H1 (cell line): ENCODE results near the gene POLR3GL. TPM values are rescaled to one million over a fixed set of nuclear protein-coding genes. Genes with fewer than 3 reads are reported as not detected.

Experiments
- CTCF ChIA-PET: fragments of 300-600 bp; sonication (Branson Sonifier 250); formaldehyde crosslinking; loops from one replicate; lab custom pipeline; 2021; ENCODE audit not compliant: partially characterized antibody; lab: Charles Lee
- POLR2A ChIA-PET: fragments of 300-600 bp; sonication (Branson Sonifier 250); formaldehyde crosslinking; loops from one replicate; lab custom pipeline; 2021; ENCODE audit warnings: inconsistent platforms; ENCODE audit not compliant: partially characterized antibody; lab: Charles Lee
- DNase-seq, 2 experiments: peaks; one replicate each; pipeline versions ENCODE4 v3.0.0 to v3.0.0-alpha.2; 2010 to 2022; ENCODE audit warnings: low spot score in 2 of 2, low read depth in 1 of 2, mixed read lengths in 1 of 2
- FAIRE-seq: peaks from 2 replicates; lab custom pipeline; 2011; peaks lifted over from hg19 to GRCh38; lab: Jason Lieb, UNC
- H2AFZ ChIP-seq: 2 replicates; pipeline ENCODE4 v1.8.1; 2012; ENCODE audit warnings: low read length, inconsistent platforms
- H2AK5ac ChIP-seq: 2 replicates; pipeline ENCODE4 v1.6.1; 2013; ENCODE audit warnings: low read depth, low read length
- H2BK120ac ChIP-seq: replicated peaks from 2 replicates; pipeline ENCODE3; 2013; ENCODE audit warnings: low read depth, low read length, inconsistent platforms
- H2BK12ac ChIP-seq: 2 replicates; pipeline ENCODE4 v1.6.1; 2013; ENCODE audit warnings: low read depth, low read length
- H2BK15ac ChIP-seq: 2 replicates; pipeline ENCODE4 v1.6.1; 2013; ENCODE audit warnings: low read length
- H2BK20ac ChIP-seq: 2 replicates; pipeline ENCODE4 v1.6.1; 2013; ENCODE audit warnings: low read length
- H2BK5ac ChIP-seq: 2 replicates; pipeline ENCODE4 v1.6.1; 2013; ENCODE audit warnings: low read depth, low read length
- H3K14ac ChIP-seq: 2 replicates; pipeline ENCODE4 v1.6.1; 2013; ENCODE audit warnings: inconsistent platforms; ENCODE audit not compliant: insufficient read length
- H3K18ac ChIP-seq: 2 replicates; pipeline ENCODE4 v1.6.1; 2013; ENCODE audit warnings: low read length; ENCODE audit errors: extremely low read depth
- H3K23ac ChIP-seq: 2 replicates; pipeline ENCODE4 v1.6.1; 2013; ENCODE audit warnings: inconsistent platforms; ENCODE audit not compliant: insufficient read length
- H3K23me2 ChIP-seq: 2 replicates; pipeline ENCODE4 v1.6.1; 2013; ENCODE audit warnings: low read depth, low read length
- H3K27ac ChIP-seq: 2 replicates; pipeline ENCODE4 v1.6.1; 2011; ENCODE audit warnings: low read depth, low read length, inconsistent platforms
- H3K27me3 ChIP-seq, 4 experiments: replicated peaks in 1 of 4; 1 replicate in 1 of 4; 2 replicates in 3 of 4; pipeline versions ENCODE4 v1.6.1 to v1.8.1; 2011 to 2013; ENCODE audit warnings: low read length in 3 of 4, mild to moderate bottlenecking in 3 of 4, inconsistent platforms in 2 of 4, mixed read lengths in 2 of 4, moderate library complexity in 1 of 4; ENCODE audit not compliant: control insufficient read depth in 3 of 4, insufficient read depth in 3 of 4; ENCODE audit errors: extremely low read depth in 1 of 4
- H3K36me3 ChIP-seq, 4 experiments: 2 replicates each; pipeline versions ENCODE4 v1.6.1 to v1.8.1; 2011 to 2013; ENCODE audit warnings: mild to moderate bottlenecking in 4 of 4, low read length in 3 of 4, moderate library complexity in 2 of 4, control low read depth in 1 of 4, inconsistent platforms in 1 of 4; ENCODE audit not compliant: insufficient read depth in 4 of 4, control insufficient read depth in 2 of 4
- H3K4ac ChIP-seq: replicated peaks from 2 replicates; pipeline ENCODE3; 2013; ENCODE audit warnings: low read length, low read depth, mixed read lengths, inconsistent platforms; ENCODE audit not compliant: insufficient read length
- H3K4me1 ChIP-seq, 4 experiments: replicated peaks in 1 of 4; 1 replicate in 1 of 4; 2 replicates in 3 of 4; pipeline versions ENCODE4 v1.6.1 to v1.8.1; 2011 to 2013; ENCODE audit warnings: low read length in 3 of 4, inconsistent platforms in 2 of 4, mixed read lengths in 1 of 4; ENCODE audit not compliant: insufficient read depth in 4 of 4, control insufficient read depth in 3 of 4
- H3K4me2 ChIP-seq, 2 experiments: 2 replicates each; pipeline versions ENCODE4 v1.6.1 to v1.8.1; 2011 to 2013; ENCODE audit warnings: low read depth in 2 of 2, low read length in 2 of 2, control low read depth in 1 of 2, inconsistent platforms in 1 of 2, mild to moderate bottlenecking in 1 of 2; ENCODE audit not compliant: insufficient read depth in 1 of 2
- H3K4me3 ChIP-seq, 4 experiments: fragments of 200-600, 300-600 bp in 1 of 4; sonication (generic), shearing (Covaris generic), sonication (Bioruptor Twin) in 1 of 4; 2 replicates each; pipeline versions ENCODE4 v1.5.1 to v1.8.1; 2011 to 2016; ENCODE audit warnings: low read length in 4 of 4, low read depth in 3 of 4, control low read depth in 2 of 4, inconsistent platforms in 2 of 4, mild to moderate bottlenecking in 2 of 4, mixed read lengths in 1 of 4, moderate library complexity in 1 of 4; ENCODE audit not compliant: insufficient read depth in 2 of 4; ENCODE audit errors: extremely low read depth in 1 of 4
- H3K56ac ChIP-seq: replicated peaks from 2 replicates; pipeline ENCODE3; 2013; ENCODE audit warnings: low read depth, mild to moderate bottlenecking, mixed read lengths, low read length, inconsistent platforms; ENCODE audit not compliant: insufficient read length
- H3K79me1 ChIP-seq: 2 replicates; pipeline ENCODE4 v1.6.1; 2013; ENCODE audit warnings: low read depth, low read length, control low read depth
- H3K79me2 ChIP-seq, 2 experiments: 2 replicates each; pipeline versions ENCODE4 v1.6.1 to v1.8.1; 2012 to 2013; ENCODE audit warnings: low read length in 2 of 2, mild to moderate bottlenecking in 2 of 2, inconsistent platforms in 1 of 2; ENCODE audit not compliant: insufficient read depth in 2 of 2, control insufficient read depth in 1 of 2
- H3K9ac ChIP-seq, 4 experiments: replicated peaks in 1 of 4; 1 replicate in 1 of 4; 2 replicates in 3 of 4; pipeline versions ENCODE4 v1.6.1 to v1.8.1; 2011 to 2013; ENCODE audit warnings: low read depth in 3 of 4, low read length in 3 of 4, control low read depth in 2 of 4, mild to moderate bottlenecking in 2 of 4, moderate library complexity in 2 of 4, inconsistent platforms in 1 of 4; ENCODE audit errors: extremely low read depth in 1 of 4
- H3K9me3 ChIP-seq, 2 experiments: 2 replicates each; pipeline versions ENCODE4 v1.6.1 to v1.8.1; 2012 to 2013; ENCODE audit warnings: mild to moderate bottlenecking in 2 of 2, moderate library complexity in 2 of 2, control low read depth in 1 of 2, inconsistent platforms in 1 of 2, low read depth in 1 of 2, low read length in 1 of 2, mixed read lengths in 1 of 2; ENCODE audit not compliant: insufficient read depth in 2 of 2
- H4K20me1 ChIP-seq, 2 experiments: replicated peaks in 1 of 2; 2 replicates each; pipeline versions ENCODE3 to v1.8.1; 2011 to 2013; ENCODE audit warnings: inconsistent platforms in 2 of 2, low read length in 2 of 2, mild to moderate bottlenecking in 1 of 2; ENCODE audit not compliant: insufficient read depth in 2 of 2, control insufficient read depth in 1 of 2
- H4K5ac ChIP-seq: 2 replicates; pipeline ENCODE4 v1.6.1; 2013; ENCODE audit warnings: low read length, low read depth, mixed read lengths, inconsistent platforms; ENCODE audit not compliant: insufficient read length
- H4K8ac ChIP-seq: 2 replicates; pipeline ENCODE4 v1.8.0; 2013; ENCODE audit warnings: mild to moderate bottlenecking, moderate library complexity, low read length, inconsistent platforms; ENCODE audit not compliant: insufficient read depth; ENCODE audit errors: extremely low read depth
- H4K91ac ChIP-seq: replicated peaks from 2 replicates; pipeline ENCODE3; 2013; ENCODE audit warnings: low read length, mixed read lengths, inconsistent platforms; ENCODE audit not compliant: insufficient read length
- EZH2 ChIP-seq: fragments of 200-600 bp; sonication (generic); IDR thresholded peaks from 2 replicates; pipeline ENCODE4 v1.7.1; 2012; ENCODE audit warnings: low read depth, mild to moderate bottlenecking, moderate library complexity, low read length, inconsistent platforms; ENCODE audit not compliant: severe bottlenecking
- RXRA ChIP-seq: IDR thresholded peaks from 2 replicates; pipeline ENCODE4 v1.6.1; 2011; ENCODE audit warnings: low read depth, mild to moderate bottlenecking, low read length, moderate library complexity; ENCODE audit not compliant: insufficient read depth
- SIN3A ChIP-seq, 2 experiments: IDR thresholded peaks in 1 of 2; conservative IDR thresholded peaks in 1 of 2; 2 replicates each; pipeline ENCODE4 v1.6.1; 2011 to 2012; ENCODE audit warnings: low read length in 2 of 2, improper control_type of control experiment in 1 of 2, low read depth in 1 of 2, mild to moderate bottlenecking in 1 of 2
- SIRT6 ChIP-seq: IDR thresholded peaks from one replicate; pipeline ENCODE4 v1.7.1; 2012; ENCODE audit warnings: low read length, inconsistent platforms
- SRF ChIP-seq: IDR thresholded peaks from 2 replicates; pipeline ENCODE4 v1.6.1; 2011; ENCODE audit warnings: mild to moderate bottlenecking, low read depth, low read length, moderate library complexity
- SUZ12 ChIP-seq: fragments of 200-600 bp; sonication (generic); IDR thresholded peaks from 2 replicates; pipeline ENCODE4 v1.6.1; 2012; ENCODE audit warnings: mild to moderate bottlenecking, inconsistent platforms, low read length, moderate library complexity, mixed read lengths
- TAF1 ChIP-seq: IDR thresholded peaks from 2 replicates; pipeline ENCODE4 v1.6.1; 2011; ENCODE audit warnings: mild to moderate bottlenecking, low read depth, low read length
- TCF12 ChIP-seq: IDR thresholded peaks from 2 replicates; pipeline ENCODE4 v1.6.1; 2011; ENCODE audit warnings: low read depth, mild to moderate bottlenecking, low read length
- WGBS, 2 experiments: shearing (Covaris generic) in 1 of 2; methylation state at CpG; one replicate each; pipeline versions ENCODE4 v1.1.6 to v1.1.7; 2013 to 2015; ENCODE audit warnings: low lambda C conversion rate in 2 of 2, mixed read lengths in 2 of 2, inconsistent platforms in 1 of 2, low coverage in 1 of 2, missing lambda C conversion rate in 1 of 2; ENCODE audit not compliant: insufficient replicate concordance in 2 of 2, insufficient coverage in 1 of 2, insufficient read length in 1 of 2; ENCODE audit errors: extremely low coverage in 1 of 2, missing lambda C conversion rate in 1 of 2; 5-methylcytosine and 5-hydroxymethylcytosine counted together
- polyA plus RNA-seq, 7 experiments: library from polyadenylated mRNA; depleted of rRNA in 3 of 7; stranded (reverse) in 5 of 7; unstranded in 2 of 7; fragments of >200 nt in 5 of 7; fragments of 200-250 nt in 2 of 7; gene quantifications; 1 replicate in 5 of 7; 2 replicates in 1 of 7; 4 replicates in 1 of 7; pipeline versions ENCODE4 v1.2.1 to v1.2.3, GENCODE V29; 2011 to 2013; ENCODE audit warnings: missing spikeins in 2 of 7, mixed read lengths in 2 of 7
- total RNA-seq: library from RNA; stranded (reverse); fragmentation: NEBNext Ultra II Directional; extraction: Animal tissue kit (Norgen Biotek cat#: 25700); gene quantifications from 2 replicates; pipeline ENCODE4 v1.2.1, GENCODE V29; 2021

The POLR3GL gene
- total and polyA plus RNA-seq, 2 of the 8 experiments (the other 6 are each of a cell fraction or from before 2014, with no cell fraction given) = 3.1 to 3.9 TPM

DNA sequence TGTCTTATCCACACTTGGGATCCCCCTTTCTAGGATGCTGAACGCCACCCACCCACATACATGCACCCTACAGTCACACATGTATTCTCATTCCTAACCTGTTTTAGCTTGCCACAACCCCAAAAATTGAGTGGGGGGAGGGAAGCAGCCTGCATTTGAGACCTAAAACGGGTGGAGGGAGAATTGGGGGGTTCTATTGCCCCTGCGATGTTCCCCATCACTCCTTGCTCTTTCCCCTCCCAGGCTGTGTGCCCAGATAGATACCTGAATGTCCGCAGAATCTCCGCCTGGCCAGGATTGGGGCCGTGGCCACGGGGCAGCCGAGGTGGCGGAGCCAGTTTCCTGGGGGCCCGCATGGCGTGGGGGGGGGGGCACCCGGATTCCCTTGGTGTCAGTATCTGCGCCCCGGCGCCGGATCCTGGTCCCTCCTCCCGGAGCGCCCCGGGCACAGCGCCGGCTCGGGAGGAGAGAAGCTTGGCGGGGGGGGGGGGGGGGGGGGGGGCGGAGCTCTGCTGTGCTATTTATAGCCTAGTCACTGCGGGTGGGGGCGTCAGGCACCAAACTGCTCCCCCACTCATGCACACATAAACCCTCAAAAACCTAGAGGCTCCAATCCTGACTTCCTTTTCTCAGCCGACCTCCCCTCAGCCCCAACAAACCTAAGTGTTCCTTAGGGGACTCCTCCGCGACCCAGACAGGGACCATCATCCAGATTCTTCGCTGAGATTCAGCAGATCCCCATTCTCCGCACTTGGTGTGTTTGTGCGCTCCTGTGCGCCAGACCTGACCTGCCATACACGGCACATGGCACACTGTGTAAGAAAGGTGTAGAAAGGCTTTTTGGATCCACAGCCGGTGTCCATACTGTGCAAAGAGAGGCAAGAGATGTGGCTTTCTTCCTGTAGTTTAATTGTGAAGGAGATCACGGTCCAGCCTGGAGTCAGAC, 2.1 kb upstream of the POLR3GL start:
- ChIA-PET POLR2A (interaction anchor here (0.7 to 5.3 kb wide), 8 partner anchors 10 to 89 kb away, joined by 3 to 31 read pairs (median 6); partner anchors contain the start of genes RBM8A and TXNIP), CTCF (interaction anchor here (1.6 to 3.6 kb wide), 3 partner anchors 17 to 71 kb away, joined by 4 to 17 read pairs (median 8); no protein-coding TSS in a partner anchor)
- H3K36me3 ChIP-seq = no peaks in the 10 kb centered on the region
- H3K9ac ChIP-seq = no peak overlapping the region
- H3K79me1 ChIP-seq = no peaks in the 10 kb centered on the region
- no peak overlapping the region for H3K18ac ChIP-seq
- DNase-seq (peak in 1 of 2 experiments; percentile 60), FAIRE-seq (no peak)
- H3K4me2 ChIP-seq = peak overlapping the region; percentile 93 to 98
- H2BK5ac ChIP-seq = no peak overlapping the region
- H3K27ac ChIP-seq = no peak overlapping the region
- H4K20me1 ChIP-seq = peaks cover 0 to 2% of the 10 kb centered on the region in 2 experiments
- H3K4ac ChIP-seq = no peak overlapping the region
- peaks cover 0 to 20% (median 11%) of the 10 kb centered on the region in 4 experiments; a peak in 6 of 7 replicates for H3K4me1 ChIP-seq
- peaks cover 23% of the 10 kb centered on the region for H3K23me2 ChIP-seq
- H4K91ac ChIP-seq = no peak overlapping the region
- no peak overlapping the region for H2BK120ac ChIP-seq
- H2BK12ac ChIP-seq = peak overlapping the region; percentile 68; the same call in 1 of the 2 replicates
- H2AK5ac ChIP-seq = no peak overlapping the region
- TF ChIP-seq TAF1 (no peak), RXRA (no peak), SIRT6 (no peak), SRF (no peak), EZH2 (peak; percentile 55), TCF12 (no peak), SIN3A (conservative IDR thresholded peaks at IDR 0.05 in 1 of 2, IDR thresholded peaks at IDR 0.05 in 1 of 2; ENCODE audit: low read depth in 1 of 2, low read length in 2 of 2) (no peak), SUZ12 (peak; percentile 36; the same call in 1 of the 2 replicates)
- no peaks in the 10 kb centered on the region for H3K9me3 ChIP-seq
- H3K79me2 ChIP-seq = no peaks in the 10 kb centered on the region
- no peak overlapping the region for H4K8ac ChIP-seq
- H3K4me3 ChIP-seq = peak overlapping the region; percentile 56 to 85 (median 82); a peak in 7 of 8 replicates
- H4K5ac ChIP-seq = no peak overlapping the region
- no peak overlapping the region for H3K14ac ChIP-seq
- H2BK20ac ChIP-seq = no peak overlapping the region
- H3K56ac ChIP-seq = no peak overlapping the region
- H3K23ac ChIP-seq = no peak overlapping the region
- H2BK15ac ChIP-seq = no peak overlapping the region; the same call in 1 of the 2 replicates
- H3K27me3 ChIP-seq = peaks cover 25 to 57% (median 51%) of the 10 kb centered on the region in 4 experiments
- H2AFZ ChIP-seq = 0 out of 2 replicates have a peak overlapping the region, but pooled peaks have one; percentile 9
- WGBS, 2 experiments = 6% methylated on average over 21 of the region's 36 CpGs; no CpG with 5 or more reads in 1 of the 2 experiments
